Stimulated activated CD8-positive, alpha-beta memory T cell treated with anti-CD3 and anti-CD28 coated beads, Interleukin-7, amount 100 ng/mL, for 24 hours (primary cell): ENCODE results near the gene COX5A.
A peak's percentile ranks its signal among the peaks of the same experiment; 100 is the strongest.
"Not testable (repeated sequence)": the region's sequence is repeated elsewhere in the genome, so short reads cannot be mapped to it uniquely, and the experiment has no call there.

Source experiments
- DNase-seq: peaks from one replicate; pipeline ENCODE4 v3.0.0-alpha.2; 2020; ENCODE audit warnings: low read depth

Gene COX5A

DNA sequence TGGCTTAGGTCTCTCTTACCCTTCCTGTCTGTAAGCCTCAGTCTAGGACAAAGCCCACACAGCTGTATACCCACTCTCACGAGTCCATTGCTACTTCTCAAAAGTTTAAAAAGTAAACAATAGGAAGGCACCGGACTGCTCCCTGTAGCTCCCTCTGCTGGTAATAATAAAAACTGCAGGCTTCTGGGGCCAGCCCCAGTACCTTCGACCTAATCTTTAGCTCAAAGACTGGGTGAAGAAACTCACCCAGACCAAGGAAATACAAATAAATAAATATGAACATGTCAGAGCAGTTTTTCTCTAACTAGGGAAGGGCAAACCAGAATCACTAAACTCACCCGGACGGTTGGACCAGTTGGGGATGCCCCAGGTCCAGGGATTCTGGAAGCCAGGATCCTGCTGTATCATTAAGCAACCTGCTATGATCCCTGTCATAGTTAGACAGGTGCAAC is 36.2 kb downstream of the COX5A start:
- peak; percentile 26 for DNase-seq

DNA sequence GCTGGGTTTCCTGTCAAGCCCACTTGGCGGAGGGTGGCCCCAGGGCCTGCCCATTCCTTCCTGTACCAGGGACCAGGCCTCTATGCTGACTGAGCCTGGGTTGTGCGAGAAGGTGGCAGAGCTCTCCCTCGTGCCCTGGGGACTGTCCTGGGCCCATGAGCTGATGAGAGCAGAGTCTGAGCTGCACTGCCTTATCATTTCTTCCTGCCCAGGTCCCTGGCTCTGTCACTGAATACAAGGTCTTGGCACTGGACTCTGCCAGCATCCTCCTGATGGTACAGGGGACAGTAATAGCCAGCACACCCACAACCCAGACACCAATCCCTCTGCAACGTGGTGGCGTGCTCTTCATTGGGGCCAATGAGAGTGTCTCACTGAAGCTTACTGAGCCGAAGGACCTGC is 40.6 kb downstream of the COX5A start:
- DNase-seq: no peak

DNA sequence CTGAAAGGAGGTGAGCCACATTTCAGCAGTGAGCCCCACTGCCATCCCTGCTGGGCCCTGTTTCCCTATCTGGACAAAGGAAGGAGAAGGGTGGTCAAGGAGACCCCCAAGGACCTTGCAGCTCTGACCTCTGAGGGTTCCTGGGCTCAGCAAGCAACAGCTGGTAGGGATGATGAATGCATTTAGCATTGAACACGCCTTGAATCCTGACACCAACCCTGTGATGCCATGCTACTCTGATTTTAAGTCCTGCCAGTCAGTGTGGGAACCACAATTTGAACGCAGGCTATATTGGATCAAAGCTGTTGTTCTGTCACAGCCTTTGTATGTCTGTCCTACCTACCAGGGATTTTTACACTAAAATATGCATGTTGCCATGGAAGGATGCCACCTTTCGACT is 41.6 kb downstream of the COX5A start:
- no peak for DNase-seq

DNA sequence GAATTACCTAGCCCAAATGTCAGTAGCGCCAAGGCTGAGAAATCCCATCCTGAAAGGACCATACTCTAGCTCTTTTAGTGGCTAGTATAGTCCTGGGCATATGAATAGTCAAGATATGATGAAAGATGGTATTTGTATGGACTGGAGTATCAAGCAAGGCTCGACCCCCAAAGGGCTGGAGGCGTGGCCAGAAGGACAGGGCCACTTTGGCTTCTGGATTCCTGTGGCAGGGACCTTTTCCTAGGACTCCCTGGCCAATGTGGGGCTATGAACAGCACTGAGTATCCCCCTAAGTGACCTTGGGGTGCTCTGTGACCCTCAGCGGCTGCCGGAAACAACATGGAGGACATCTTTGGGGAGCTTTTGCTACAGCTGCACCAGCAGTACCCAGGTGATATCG is 42.0 kb downstream of the COX5A start:
- no peak for DNase-seq

DNA sequence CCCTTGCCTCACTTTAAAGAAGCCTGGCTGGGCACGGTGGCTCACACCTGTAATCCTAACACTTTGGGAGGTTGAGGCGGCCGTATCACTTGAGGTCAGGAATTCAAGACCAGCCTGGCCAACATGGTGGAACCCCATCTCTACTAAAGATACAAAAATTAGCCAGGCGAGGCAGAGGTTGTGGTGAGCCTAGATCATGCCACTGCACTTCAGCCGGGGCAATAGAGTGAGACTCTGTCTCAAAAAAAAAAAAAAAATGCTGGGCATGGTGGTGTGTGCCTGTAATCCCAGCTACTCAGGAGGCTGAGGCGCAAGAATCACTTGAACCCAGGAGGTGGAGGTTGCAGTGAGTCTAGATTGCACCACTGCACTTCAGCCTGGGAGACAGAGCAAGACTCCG is 43.5 kb downstream of the COX5A start:
- DNase-seq: not testable (repeated sequence)

DNA sequence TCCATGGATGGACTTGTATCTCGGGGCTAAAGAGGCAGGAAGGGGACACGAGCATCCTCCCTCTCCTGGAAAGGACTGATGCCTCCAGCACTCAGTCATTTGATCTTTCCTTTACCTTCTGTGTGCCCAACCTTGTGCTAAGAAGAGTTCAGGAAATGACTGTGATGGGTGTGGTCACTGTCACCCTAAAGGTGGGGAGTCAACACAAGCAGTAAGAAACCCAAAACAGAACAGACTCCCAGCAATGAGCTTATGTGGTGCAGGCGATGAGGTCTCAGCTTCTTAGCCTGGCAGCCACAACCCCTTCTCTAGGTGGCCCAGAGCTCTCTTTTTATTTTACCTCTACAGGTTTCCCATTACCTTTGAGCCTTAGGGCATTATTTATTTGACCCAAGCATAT is 44.2 kb downstream of the COX5A start:
- DNase-seq: no peak

DNA sequence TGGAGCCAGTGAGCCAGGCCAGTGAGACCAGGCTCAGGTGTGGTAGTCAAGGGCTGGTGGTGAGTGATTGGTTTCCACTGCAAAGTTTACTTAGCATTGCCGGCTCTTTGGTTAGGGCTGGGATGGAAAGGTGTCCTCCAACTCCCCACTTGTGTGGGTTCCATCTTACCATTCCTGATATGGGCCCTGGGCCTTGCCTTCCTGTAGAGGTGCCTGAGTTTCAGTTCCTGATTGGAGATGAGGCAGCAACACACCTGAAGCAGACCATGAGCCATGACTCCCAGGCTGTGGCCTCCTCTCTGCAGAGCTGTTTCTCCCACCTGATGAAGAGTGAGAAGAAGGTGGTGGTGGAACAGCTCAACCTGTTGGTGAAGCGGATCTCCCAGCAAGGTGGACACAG is 44.9 kb downstream of the COX5A start:
- no peak for DNase-seq

DNA sequence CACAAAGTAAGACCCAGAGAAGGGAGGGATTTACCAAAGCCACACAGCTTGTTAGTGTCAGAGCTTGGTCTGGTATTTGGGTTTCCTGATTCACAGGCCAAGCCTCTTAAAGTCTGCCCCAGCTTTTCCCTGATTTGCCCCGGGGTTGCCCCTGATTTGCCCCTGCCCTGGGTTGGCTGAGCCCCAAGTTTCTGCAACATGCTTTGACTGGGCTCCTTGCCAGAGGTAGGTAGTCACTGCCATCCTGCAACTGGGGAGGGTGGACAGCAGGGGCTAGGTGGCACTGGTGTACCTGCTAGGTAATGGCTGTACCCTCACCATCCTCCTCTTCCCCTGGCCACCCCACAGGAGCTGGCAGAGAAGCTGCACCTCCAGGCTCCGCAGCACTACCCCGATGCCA is 45.6 kb downstream of the COX5A start:
- DNase-seq: no peak

DNA sequence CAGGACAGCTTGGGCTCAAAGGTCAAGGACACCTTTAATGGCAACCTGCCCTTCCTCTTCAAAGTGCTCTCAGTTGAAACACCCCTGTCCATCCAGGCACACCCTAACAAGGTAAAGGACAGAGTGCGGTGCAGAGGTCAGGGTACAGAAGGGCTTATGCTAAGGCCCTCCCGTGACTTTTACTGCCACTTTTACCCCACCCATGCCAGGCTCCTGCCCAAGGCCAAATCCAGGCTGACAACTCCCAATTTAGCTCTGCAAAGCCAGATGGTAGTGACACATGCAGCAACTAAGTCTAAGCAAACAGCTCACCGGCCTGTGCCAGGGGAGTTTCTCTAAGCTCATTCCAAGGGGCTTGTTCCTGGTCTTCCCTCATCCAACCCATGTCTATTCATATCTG is 46.4 kb downstream of the COX5A start:
- no peak for DNase-seq

DNA sequence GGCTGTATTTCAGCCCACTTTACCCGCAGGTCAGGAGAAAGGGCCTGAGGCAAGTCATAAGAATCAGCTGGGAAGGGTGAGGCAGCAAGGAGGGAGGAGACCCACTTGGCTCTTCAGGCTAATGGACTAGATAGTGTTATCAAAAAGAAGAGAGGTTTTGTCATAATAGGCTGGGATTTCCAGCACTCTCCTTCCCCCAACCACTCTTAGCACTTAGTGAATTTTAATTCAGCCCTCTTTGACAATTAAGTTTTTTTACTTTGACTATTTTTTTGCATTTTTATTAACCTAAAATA is 47.3 kb downstream of the COX5A start:
- DNase-seq: no peak

DNA sequence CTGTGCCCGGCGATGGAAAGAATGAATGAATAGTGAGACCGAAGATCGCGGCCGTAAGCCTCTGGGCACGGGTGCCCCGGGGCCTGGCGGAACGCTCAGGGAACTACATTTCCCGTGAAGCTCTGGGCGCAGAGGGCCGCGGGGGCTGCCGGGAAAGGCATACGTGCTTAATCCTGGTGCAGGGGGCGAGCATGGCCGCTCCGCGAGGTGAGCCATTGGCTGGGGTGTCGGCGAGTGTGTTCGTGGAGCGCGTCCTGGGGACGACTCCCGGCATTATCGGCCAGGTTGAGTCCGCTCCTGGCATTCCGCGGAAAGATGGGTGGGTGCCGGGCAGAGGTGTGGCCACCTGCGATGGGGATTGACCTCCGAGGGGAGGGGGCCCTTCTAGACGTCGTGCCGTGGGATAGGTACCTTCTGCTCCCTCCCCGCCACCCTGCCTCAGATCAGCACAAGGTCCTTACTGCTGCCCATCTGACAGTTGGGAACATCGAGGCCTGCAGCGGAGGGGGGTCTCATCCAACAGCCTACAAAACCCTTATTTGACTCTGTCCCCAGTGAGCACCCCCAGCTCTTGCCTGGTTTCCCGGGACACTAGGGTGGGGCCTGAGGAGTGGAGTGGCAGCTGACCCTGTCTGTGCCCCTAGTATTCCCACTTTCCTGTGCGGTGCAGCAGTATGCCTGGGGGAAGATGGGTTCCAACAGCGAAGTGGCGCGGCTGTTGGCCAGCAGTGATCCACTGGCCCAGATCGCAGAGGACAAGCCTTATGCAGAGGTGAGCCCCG is 47.8 kb downstream of the COX5A start, which contains the start of gene MPI:
Gene MPI, plus strand, starts transcription at position 160 of the 782 bp plus-strand sequence. Its CDS starts 32 bp downstream, at position 192.
- peak; percentile 69 for DNase-seq

DNA sequence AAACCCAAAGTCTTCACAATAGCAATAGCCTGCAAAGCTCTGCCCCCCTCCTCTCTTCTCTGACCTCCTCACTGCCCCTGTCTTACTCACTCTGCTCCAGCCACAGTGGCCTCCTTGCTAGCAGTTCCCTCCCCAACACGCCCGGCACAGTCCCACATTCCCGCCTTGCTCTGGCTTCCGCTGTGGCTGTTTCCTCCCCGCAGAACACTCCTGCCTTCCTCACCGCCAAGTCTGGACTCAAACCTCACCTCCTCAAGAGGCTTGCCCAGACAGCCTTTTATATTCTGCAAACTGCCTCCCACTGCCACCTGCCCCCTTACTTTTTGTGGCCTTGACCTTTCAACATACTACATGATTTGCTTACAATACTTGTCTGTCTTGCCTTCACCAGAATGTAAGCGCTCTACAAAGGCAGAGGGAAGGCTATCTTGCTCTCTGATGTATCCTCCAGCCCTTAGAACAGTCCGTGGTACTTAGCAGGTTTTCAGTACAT is 48.4 kb downstream of the COX5A start:
- no peak for DNase-seq

DNA sequence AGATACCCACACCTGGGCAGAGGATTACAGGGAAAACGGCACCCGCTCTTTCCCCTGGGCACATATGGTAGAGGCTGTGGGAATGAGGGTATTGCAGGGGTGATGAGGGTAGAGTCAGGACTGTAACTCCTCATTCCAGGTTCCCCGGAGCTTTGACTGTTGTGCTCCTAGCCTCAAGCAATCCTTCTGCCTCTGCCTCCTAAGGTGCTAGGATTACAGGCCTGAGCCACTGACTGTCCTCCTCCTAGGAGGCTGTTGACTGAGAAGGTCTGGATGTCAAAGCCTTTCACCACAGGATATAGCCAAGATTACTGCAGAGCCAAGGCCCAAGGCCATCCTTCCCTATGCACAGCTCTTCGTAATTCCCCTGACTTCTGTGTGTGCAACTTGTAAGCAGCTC is 49.2 kb downstream of the COX5A start:
- no peak for DNase-seq

DNA sequence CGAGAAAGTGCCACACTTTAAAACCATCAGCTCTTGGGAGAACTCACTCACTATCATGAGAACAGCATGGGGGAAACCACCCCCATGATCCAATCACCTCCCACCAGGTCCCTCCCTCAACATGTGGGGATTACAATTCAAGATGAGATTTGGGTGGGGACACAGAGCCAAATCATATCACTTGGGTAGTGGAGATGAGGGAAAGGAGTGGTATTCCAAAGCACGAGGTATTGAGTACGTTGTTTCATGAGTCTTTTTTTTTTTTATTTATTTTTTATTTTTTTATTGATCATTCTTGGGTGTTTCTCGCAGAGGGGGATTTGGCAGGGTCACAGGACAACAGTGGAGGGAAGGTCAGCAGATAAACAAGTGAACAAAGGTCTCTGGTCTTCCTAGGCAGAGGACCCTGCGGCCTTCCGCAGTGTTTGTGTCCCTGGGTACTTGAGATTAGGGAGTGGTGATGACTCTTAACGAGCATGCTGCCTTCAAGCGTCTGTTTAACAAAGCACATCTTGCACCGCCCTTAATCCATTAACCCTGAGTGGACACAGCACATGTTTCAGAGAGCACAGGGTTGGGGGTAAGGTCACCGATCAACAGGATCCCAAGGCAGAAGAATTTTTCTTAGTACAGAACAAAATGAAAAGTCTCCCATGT is 50.2 kb downstream of the COX5A start:
- not testable (repeated sequence) for DNase-seq

DNA sequence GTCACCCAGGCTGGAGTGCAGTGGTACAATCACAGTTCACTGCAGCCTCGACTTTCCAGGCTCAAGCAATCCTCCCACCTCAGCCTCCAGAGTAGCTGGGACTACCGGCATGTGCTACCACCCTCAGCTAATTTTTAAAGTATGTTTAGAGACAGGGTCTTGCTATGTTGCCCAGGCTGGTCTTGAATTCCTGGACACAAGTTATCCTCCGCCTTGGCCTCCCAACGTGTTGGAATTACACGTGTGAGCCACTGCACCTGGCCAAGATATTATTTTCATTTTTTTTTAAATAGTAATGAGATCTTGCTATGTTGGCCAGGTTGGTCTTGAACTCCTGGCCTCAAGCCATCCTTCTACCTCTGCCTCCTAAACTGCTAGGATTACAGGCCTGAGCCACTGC is 52.4 kb downstream of the COX5A start:
- no peak for DNase-seq

DNA sequence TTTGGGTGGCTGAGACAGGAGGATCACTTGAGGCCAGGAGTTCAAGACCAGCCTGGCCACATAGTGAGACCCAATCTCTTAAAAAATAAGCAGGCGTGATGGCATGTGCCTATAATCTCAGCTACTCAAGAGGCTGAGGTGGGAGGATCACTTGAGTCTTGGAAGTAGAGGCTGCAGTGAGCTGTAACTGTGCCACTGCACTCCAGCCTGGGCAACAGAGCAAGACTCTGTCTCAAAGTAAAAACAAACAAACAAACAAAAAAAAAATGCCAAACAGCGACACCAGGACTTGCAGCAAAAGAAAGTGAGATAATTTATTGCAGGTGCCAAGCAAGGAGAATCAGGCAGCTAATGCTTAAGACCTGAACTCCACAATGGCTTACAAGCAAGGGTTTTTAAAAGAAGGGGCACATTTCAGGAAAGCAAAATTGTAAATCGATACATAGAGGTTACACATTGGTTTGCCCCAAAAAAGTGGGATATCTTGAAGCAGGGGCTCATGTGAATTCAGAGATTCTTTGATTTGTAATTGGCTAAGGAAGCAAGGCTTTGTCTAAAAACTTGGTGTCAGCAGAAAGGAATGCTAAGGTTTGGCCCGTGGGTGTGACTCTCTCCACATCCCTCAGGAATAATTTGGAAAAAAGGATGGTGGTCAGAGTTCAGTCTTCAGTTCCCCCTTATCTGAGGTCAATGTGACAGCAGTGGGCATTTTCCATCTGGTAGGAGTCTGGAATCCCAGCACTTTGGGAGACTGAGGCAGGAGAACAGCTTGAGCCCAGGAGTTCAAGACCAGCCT is 53.2 kb downstream of the COX5A start:
- DNase-seq: no peak

DNA sequence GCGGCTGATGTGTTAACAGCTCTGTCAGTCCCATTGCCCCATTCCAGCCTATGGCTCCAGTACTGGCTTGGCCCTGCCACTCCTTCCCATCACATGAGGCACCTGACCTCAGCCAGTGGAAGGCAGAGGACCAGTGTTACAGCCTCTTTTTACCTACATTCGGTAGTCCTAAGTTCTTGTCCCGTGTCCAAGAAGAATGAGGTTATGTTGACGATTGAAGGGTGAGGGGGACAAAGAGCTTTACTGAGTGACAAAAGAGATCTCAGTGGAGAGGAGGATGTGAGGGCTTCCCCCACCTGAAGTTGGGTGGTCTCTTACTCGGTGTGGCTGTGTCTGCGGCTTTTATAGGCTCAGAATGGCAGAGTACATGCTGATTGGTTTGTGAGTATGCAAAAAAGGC is 55.3 kb downstream of the COX5A start:
- no peak for DNase-seq

DNA sequence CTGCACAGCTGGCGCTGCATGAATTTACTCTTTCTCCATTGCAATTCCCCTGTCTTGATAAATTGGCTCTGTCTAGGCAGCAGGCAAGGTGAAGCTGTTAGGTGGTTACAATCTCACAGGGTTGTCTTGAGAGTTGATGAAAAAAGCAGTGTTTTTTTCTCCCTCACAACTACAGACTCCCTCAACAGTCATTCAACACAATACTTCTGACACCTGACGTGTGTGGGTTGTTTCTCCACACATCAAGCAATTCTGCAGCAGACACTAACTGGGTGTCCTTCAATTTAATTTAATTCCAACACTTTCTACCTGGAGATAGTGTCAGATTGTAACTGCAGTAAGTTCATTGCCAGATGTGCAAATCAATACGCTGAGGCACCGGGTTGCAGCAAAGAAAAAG is 59.6 kb downstream of the COX5A start:
- no peak for DNase-seq

DNA sequence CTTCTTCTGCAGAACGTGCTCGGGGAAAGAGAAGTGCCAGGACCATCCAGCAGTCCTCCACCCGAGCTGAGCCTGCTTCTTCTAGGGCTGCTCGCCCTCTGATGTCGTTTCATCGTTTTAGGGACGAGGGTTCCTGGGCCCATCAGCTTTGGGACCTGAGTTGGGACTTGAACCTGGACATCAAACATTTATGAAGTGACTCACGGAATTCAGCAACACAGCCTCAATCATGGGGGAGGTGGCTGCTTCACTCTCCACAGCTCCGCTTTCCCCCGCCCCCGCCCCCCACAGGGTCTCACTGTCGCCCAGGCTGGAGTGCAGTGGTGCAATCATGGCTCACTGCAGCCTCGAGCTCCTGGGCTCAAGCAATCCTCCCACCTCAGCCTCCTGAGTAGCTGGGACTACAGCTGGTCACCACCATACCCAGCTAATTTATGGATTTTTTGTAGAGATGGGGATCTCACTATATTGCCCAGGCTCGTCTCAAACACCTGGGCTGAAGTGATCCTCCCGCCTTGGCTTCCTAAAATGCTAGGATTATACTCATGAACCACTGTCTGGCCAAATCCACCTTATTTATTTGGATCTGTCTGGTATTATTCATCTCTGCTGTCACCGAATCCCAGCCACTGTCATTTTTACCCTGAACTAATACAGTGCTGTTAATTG is 64.0 kb downstream of the COX5A start:
- DNase-seq: no peak

DNA sequence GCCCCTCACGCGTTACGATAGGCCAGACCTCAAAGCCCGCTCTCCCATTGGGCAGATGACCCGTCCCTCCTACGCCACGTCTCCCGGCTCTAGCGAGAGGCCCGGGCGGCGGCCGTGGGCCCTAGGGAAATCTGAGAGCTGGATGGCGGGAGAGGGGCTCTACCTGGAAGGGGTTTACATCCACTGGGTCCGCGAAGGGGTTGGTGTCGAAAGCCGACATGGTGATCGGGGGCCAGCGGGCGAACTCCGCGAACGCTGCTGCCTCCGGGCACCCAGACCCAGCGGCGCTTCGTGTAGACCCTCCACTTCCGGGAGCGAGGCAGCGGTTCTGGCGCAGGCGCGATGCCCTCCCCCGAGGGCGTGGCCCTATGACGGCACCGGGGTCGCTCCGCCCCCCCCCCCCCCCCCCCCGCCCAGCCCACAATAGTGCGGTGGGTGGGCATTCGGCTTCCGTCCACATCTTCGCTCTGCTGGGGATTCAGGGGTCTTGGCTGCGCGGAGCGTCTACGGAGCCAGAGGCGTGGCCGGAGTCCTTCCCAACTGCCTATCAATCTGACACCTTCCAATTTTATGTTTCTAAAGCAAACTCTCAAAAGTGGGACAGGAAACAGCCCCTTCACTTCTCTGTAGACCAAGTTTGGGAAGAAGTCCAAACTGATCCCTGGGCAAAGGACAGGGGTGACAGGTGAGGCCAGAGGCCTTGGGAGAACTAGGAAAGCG is 64.7 kb downstream of the COX5A start, which contains the start of gene SCAMP2:
Gene SCAMP2, minus strand, starts transcription at position 330 of the 720 bp plus-strand sequence. Its CDS starts 110 bp downstream, at position 220.
- peak; percentile 70 for DNase-seq

DNA sequence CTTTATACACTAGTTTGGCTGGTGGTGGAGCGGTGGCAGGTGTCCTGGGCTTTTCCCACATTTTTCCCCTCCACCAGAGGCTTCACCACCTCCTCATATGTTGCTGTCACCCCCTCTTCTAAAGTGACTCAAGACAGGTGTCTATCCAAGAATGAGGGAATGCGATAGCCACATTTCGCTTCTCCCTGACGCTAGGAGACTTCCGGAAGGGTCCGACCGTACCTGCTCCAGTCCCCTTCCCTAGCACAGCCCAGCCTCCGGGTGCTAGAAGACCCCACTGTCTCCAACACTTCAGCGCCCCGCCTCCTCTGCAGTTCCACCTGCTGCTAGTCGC is 65.2 kb downstream of the COX5A start:
- no peak for DNase-seq
